Measurements from ENCODE around the gene FBXO41. TPM values are rescaled to one million over a fixed set of nuclear protein-coding genes. Genes with fewer than 3 reads are reported as not detected.

Gene FBXO41
- total RNA-seq, 4 donors from 2014 or later = 0.29 to 5.6 (median 1.6) TPM

GRCh38 chr2:73232403-73233153, 51.7 kb downstream of the FBXO41 start:
- Histone ChIP-seq H3K27me3 (no peaks in the 10 kb centered on the region), H3K27ac (peak overlapping the region; percentile 40 to 50), H3K4me3 (peak overlapping the region; percentile 61 to 98), H3K4me1 (peaks cover 0 to 9% of the 10 kb centered on the region in 2 donors), H3K36me3 (no peaks in the 10 kb centered on the region), H3K9me3 (no peaks in the 10 kb centered on the region)
- TF ChIP-seq POLR2A (IDR thresholded peaks at IDR 0.05) (no peak), CTCF (IDR thresholded peaks at IDR 0.05) (no peak)
- intact Hi-C loops (cut with DNase I; ENCODE audit: low total_unique reads) = no loop called here
- DNase-seq = peak in 1 of 2 donors; percentile 31

GRCh38 chr2:73228631-73229030, 55.6 kb downstream of the FBXO41 start:
- intact Hi-C loops (cut with DNase I; ENCODE audit: low total_unique reads) = no loop called here
- Histone ChIP-seq H3K4me1 (no peaks in the 10 kb centered on the region), H3K4me3 (no peak overlapping the region), H3K27me3 (no peaks in the 10 kb centered on the region), H3K27ac (no peak overlapping the region), H3K9me3 (no peaks in the 10 kb centered on the region), H3K36me3 (no peaks in the 10 kb centered on the region)
- DNase-seq = no peak
- TF ChIP-seq CTCF (IDR thresholded peaks at IDR 0.05) (no peak), POLR2A (IDR thresholded peaks at IDR 0.05) (no peak)

- TF ChIP-seq CTCF (IDR thresholded peaks at IDR 0.05) = no peak
- no peak for TF ChIP-seq POLR2A (IDR thresholded peaks at IDR 0.05)
- no peaks in the 10 kb centered on the region for H3K36me3 ChIP-seq
- no peaks in the 10 kb centered on the region for H3K9me3 ChIP-seq
- H3K27ac ChIP-seq = no peak overlapping the region
- DNase-seq = no peak
- no peaks in the 10 kb centered on the region for H3K27me3 ChIP-seq
- no peak overlapping the region for H3K4me3 ChIP-seq
- no peaks in the 10 kb centered on the region for H3K4me1 ChIP-seq
- intact Hi-C loops (cut with DNase I; ENCODE audit: low total_unique reads) = no loop called here
Measured at GRCh38 chr2:73227086-73227485, 57.2 kb downstream of the FBXO41 start.

GRCh38 chr2:73225513-73226360, 58.5 kb downstream of the FBXO41 start:
- no peak overlapping the region for H3K27ac ChIP-seq
- H3K9me3 ChIP-seq = no peaks in the 10 kb centered on the region
- no peak overlapping the region for H3K4me3 ChIP-seq
- no peaks in the 10 kb centered on the region for H3K27me3 ChIP-seq
- H3K36me3 ChIP-seq = no peaks in the 10 kb centered on the region
- H3K4me1 ChIP-seq = no peaks in the 10 kb centered on the region
- intact Hi-C loops (cut with DNase I; ENCODE audit: low total_unique reads) = no loop called here
- DNase-seq = no peak
- TF ChIP-seq CTCF (IDR thresholded peaks at IDR 0.05) = no peak
- TF ChIP-seq POLR2A (IDR thresholded peaks at IDR 0.05) = no peak

- intact Hi-C loops (cut with DNase I; ENCODE audit: low total_unique reads) = no loop called here
- no peaks in the 10 kb centered on the region for H3K36me3 ChIP-seq
Measured at GRCh38 chr2:73223821-73224220, 60.5 kb downstream of the FBXO41 start.

More at GRCh38 chr2:73223821-73224220, 60.5 kb downstream of the FBXO41 start:
- no peak overlapping the region for H3K27ac ChIP-seq
- H3K27me3 ChIP-seq = no peaks in the 10 kb centered on the region
- no peaks in the 10 kb centered on the region for H3K9me3 ChIP-seq
- no peak for DNase-seq
- no peak for TF ChIP-seq POLR2A (IDR thresholded peaks at IDR 0.05)
- TF ChIP-seq CTCF (IDR thresholded peaks at IDR 0.05) = no peak
- H3K4me1 ChIP-seq = no peaks in the 10 kb centered on the region
- no peak overlapping the region for H3K4me3 ChIP-seq
